Measurements from ENCODE around the gene NXF1. TPM values are rescaled to one million over a fixed set of nuclear protein-coding genes. Genes with fewer than 3 reads are reported as not detected.
"Not testable (repeated sequence)": the region's sequence is repeated elsewhere in the genome, so short reads cannot be mapped to it uniquely, and the experiment has no call there.

Gene NXF1
- polyA plus RNA-seq, 1 of the 3 experiments (the other 2 are of a cell fraction): 59.7 TPM

GRCh38 chr11:62841361-62842170 is 36.3 kb upstream of the NXF1 start (continued):
- TF ChIP-seq PBX3 (IDR thresholded peaks at IDR 0.05): peak; percentile 79
- peak; percentile 75; the same call in 1 of the 2 replicates for TF ChIP-seq TEAD4 (IDR thresholded peaks at IDR 0.05; ENCODE audit: borderline replicate concordance, insufficient read depth)
- TF ChIP-seq SMC3 (IDR thresholded peaks at IDR 0.05; ENCODE audit: low read depth, low read length): no peak
- peak; percentile 61 for TF ChIP-seq NFIC (IDR thresholded peaks at IDR 0.05; ENCODE audit: borderline replicate concordance)
- peak; percentile 75 for TF ChIP-seq FOXJ3 (CRISPR knock-in tag; IDR thresholded peaks at IDR 0.05)
- TF ChIP-seq CHD2 (IDR thresholded peaks at IDR 0.05; ENCODE audit: low read length, partially characterized antibody): peak; percentile 96
- TF ChIP-seq USF2 (IDR thresholded peaks at IDR 0.05; ENCODE audit: borderline replicate concordance, low read depth, low read length): no peak
- peak; percentile 74; the same call in 1 of the 2 replicates for TF ChIP-seq ELF1 (IDR thresholded peaks at IDR 0.05)
- peak; percentile 86 for TF ChIP-seq JUND (IDR thresholded peaks at IDR 0.05)
- TF ChIP-seq RFX5 (IDR thresholded peaks at IDR 0.05; ENCODE audit: low read length): peak; percentile 41; the same call in 1 of the 2 replicates
- TF ChIP-seq RAD21 (IDR thresholded peaks at IDR 0.05; ENCODE audit: low read length): no peak
- peak; percentile 95 for TF ChIP-seq MXI1 (IDR thresholded peaks at IDR 0.05; ENCODE audit: low read depth, low read length)
- no peak for TF ChIP-seq IRF3 (IDR thresholded peaks at IDR 0.05; ENCODE audit: low read depth, low read length)
- no peak for TF ChIP-seq RXRA (IDR thresholded peaks at IDR 0.05; ENCODE audit: borderline replicate concordance, low read depth)
- TF ChIP-seq USF1 (IDR thresholded peaks at IDR 0.05; ENCODE audit: borderline replicate concordance, low read depth): no peak
- TF ChIP-seq RCOR1 (IDR thresholded peaks at IDR 0.05; ENCODE audit: low read length): peak; percentile 77
- TF ChIP-seq CTCF (IDR thresholded peaks at IDR 0.05): no peak
- peak; percentile 83 for TF ChIP-seq TCF12 (IDR thresholded peaks at IDR 0.05)
- TF ChIP-seq MEF2A (IDR thresholded peaks at IDR 0.05; ENCODE audit: borderline replicate concordance, low read depth): peak; percentile 25; the same call in 1 of the 2 replicates
- peak; percentile 67; the same call in 1 of the 2 replicates for TF ChIP-seq YY1 (IDR thresholded peaks at IDR 0.05; ENCODE audit: low read depth)
- TF ChIP-seq EZH2phosphoT487 (IDR thresholded peaks at IDR 0.05; ENCODE audit: borderline replicate concordance, low read depth): no peak
- peak; percentile 63; the same call in 1 of the 2 replicates for TF ChIP-seq FOXM1 (IDR thresholded peaks at IDR 0.05; ENCODE audit: low read depth)
- no peak for TF ChIP-seq NRF1 (IDR thresholded peaks at IDR 0.05; ENCODE audit: low read depth, low read length)
- TF ChIP-seq POLR2AphosphoS5 (IDR thresholded peaks at IDR 0.05; ENCODE audit: low read depth, low read length): peak; percentile 100
- TF ChIP-seq SIN3A (IDR thresholded peaks at IDR 0.05; ENCODE audit: borderline replicate concordance, low read depth, low read length): peak; percentile 100

GRCh38 chr11:62840721-62841360 is 35.6 kb upstream of the NXF1 start:
- Histone ChIP-seq H3K4me3 (ENCODE audit: low read depth in 2 of 2, low read length in 1 of 2) (peak overlapping the region; percentile 81 to 97), H3K4me1 (ENCODE audit: control insufficient read depth in 1 of 2, insufficient read depth in 2 of 2, low read depth in 1 of 2, low read length in 1 of 2) (peaks cover 13 to 15% of the 10 kb centered on the region in 2 experiments; a peak in 2 of 4 replicates), H2AFZ (ENCODE audit: low read depth) (peak overlapping the region; percentile 50), H3K79me2 (ENCODE audit: insufficient read depth) (peaks cover 33% of the 10 kb centered on the region), H3K27ac (ENCODE audit: low read depth in 2 of 2, low read length in 1 of 2) (peak overlapping the region; percentile 93 to 94), H3F3A (replicated peaks; ENCODE audit: insufficient read depth) (peaks cover 24% of the 10 kb centered on the region), H3K4me2 (peak overlapping the region; percentile 84), H3K9ac (peak overlapping the region; percentile 82)
- H3K9me2 ChIP-seq; H3K36me3 ChIP-seq (replicated peaks in 1 of 2; ENCODE audit: control insufficient read depth in 1 of 2, insufficient read depth in 2 of 2, low read length in 1 of 2); H3K27me3 ChIP-seq (ENCODE audit: insufficient read depth); DNase-seq; H4K20me1 ChIP-seq (ENCODE audit: insufficient read depth); H3K9me3 ChIP-seq: not testable (repeated sequence)
- CTCF ChIA-PET: interaction anchor here (0.9 to 3.0 kb wide), 7 partner anchors 10 to 79 kb away, joined by 3 to 18 read pairs (median 4); partner anchors contain the start of genes POLR2G, SLC3A2 and TMEM179B
- POLR2A ChIA-PET: interaction anchor here (0.6 to 3.3 kb wide), 54 partner anchors 9 to 1077 kb away, joined by 3 to 146 read pairs (median 5); partner anchors contain the start of genes B3GAT3, BSCL2, C11orf98 and CSKMT
- 1% methylated on average over 29 of the region's 41 CpGs for WGBS (ENCODE audit: low lambda C conversion rate)

Measured in SK-N-SH (cell line).